ENCODE measurements around the gene KHDRBS2. TPM values are rescaled to one million over a fixed set of nuclear protein-coding genes. Genes with fewer than 3 reads are reported as not detected.

The KHDRBS2 gene
- total and polyA plus RNA-seq, 2 of the 4 experiments (the other 2 are of a cell fraction): not detected

DNA sequence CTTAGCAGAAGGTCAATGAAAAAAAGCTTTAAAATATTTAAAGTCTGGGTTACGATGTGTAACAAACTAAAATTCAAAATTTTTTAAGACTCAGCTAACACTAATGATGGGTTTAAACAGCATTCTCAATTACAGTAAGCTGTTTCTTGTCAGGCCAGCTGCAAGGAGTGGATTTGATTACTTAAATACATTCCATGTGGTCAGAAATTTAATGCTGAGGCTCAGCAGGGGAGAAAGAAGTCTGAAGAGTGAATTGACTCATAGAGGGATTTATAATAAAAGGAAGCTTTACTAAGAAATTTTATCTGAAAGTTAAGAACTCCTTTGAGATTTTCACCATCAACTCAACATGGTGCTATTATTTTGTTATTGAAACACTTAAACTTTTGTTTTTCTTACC lies 398.6 kb downstream of the KHDRBS2 start:
- Histone ChIP-seq H2AK9ac (replicated peaks; ENCODE audit: low read depth, low read length, poor library complexity) (no peak overlapping the region), H4K5ac (ENCODE audit: low read depth, low read length) (no peak overlapping the region), H3K9me1 (ENCODE audit: insufficient read depth, low read length) (no peaks in the 10 kb centered on the region), H3K4me2 (ENCODE audit: low read depth, low read length) (no peak overlapping the region), H4K8ac (ENCODE audit: low read depth in 2 of 2, low read length in 2 of 2) (no peak overlapping the region), H2AFZ (replicated peaks; ENCODE audit: low read length, poor library complexity) (no peak overlapping the region), H3K4me3 (ENCODE audit: insufficient read depth, low read depth, low read length) (no peak overlapping the region), H3K4me1 (ENCODE audit: control insufficient read depth, insufficient read depth, low read length) (no peaks in the 10 kb centered on the region), H4K91ac (ENCODE audit: insufficient read depth, low read depth, low read length) (no peak overlapping the region), H3K23ac (ENCODE audit: low read depth, low read length) (no peak overlapping the region), H3K56ac (ENCODE audit: extremely low read depth, insufficient read depth, low read length) (no peak overlapping the region), H3K36me3 (ENCODE audit: control insufficient read depth, insufficient read depth, low read length) (no peaks in the 10 kb centered on the region), H2BK20ac (ENCODE audit: low read depth, low read length) (no peak overlapping the region), H3K27me3 (ENCODE audit: control insufficient read depth, insufficient read depth, low read length) (no peaks in the 10 kb centered on the region), H2BK120ac (ENCODE audit: low read depth, low read length) (no peak overlapping the region), H3K9ac (ENCODE audit: low read depth, low read length) (no peak overlapping the region), H2BK5ac (ENCODE audit: low read depth, low read length, poor library complexity, severe bottlenecking) (no peak overlapping the region), H3K9me3 (ENCODE audit: control insufficient read depth, insufficient read depth, low read length) (0 out of 2 replicates have a peak, but pooled peaks cover 4% of the 10 kb centered on the region), H2BK15ac (ENCODE audit: low read depth, low read length) (no peak overlapping the region), H3K79me1 (ENCODE audit: low read depth in 1 of 2, low read length in 2 of 2) (no peaks in the 10 kb centered on the region), H3K4ac (ENCODE audit: low read depth, low read length) (no peak overlapping the region), H3K27ac (ENCODE audit: insufficient read depth, low read length) (no peak overlapping the region), H4K20me1 (ENCODE audit: insufficient read depth, low read length) (no peaks in the 10 kb centered on the region), H3K18ac (ENCODE audit: low read depth, low read length) (no peak overlapping the region), H3K14ac (replicated peaks; ENCODE audit: low read depth, low read length) (no peak overlapping the region), H2AK5ac (ENCODE audit: low read depth, low read length) (no peak overlapping the region)
- ATAC-seq (ENCODE audit: low read depth) (no peak), DNase-seq (no peak)
- ChIA-PET CTCF (no interaction called here), POLR2A (ENCODE audit: unreplicated experiment) (no interaction called here)
- TF ChIP-seq, protein P1, sequence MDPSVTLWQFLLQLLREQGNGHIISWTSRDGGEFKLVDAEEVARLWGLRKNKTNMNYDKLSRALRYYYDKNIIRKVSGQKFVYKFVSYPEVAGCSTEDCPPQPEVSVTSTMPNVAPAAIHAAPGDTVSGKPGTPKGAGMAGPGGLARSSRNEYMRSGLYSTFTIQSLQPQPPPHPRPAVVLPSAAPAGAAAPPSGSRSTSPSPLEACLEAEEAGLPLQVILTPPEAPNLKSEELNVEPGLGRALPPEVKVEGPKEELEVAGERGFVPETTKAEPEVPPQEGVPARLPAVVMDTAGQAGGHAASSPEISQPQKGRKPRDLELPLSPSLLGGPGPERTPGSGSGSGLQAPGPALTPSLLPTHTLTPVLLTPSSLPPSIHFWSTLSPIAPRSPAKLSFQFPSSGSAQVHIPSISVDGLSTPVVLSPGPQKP (IDR thresholded peaks at IDR 0.05; ENCODE audit: borderline replicate concordance, low read depth, low read length): no peak
- TF ChIP-seq SMC3 (IDR thresholded peaks at IDR 0.05; ENCODE audit: low read depth, low read length) (no peak), NFE2L2 (IDR thresholded peaks at IDR 0.05; ENCODE audit: low read depth, low read length) (no peak), RCOR1 (IDR thresholded peaks at IDR 0.05; ENCODE audit: insufficient replicate concordance, low read length) (no peak), RAD21 (IDR thresholded peaks at IDR 0.05; ENCODE audit: low read length) (no peak), MXI1 (IDR thresholded peaks at IDR 0.05; ENCODE audit: borderline replicate concordance, low read depth, low read length) (no peak), BHLHE40 (IDR thresholded peaks at IDR 0.05; ENCODE audit: low read depth, low read length) (no peak), MAFK (IDR thresholded peaks at IDR 0.05; ENCODE audit: low read depth, low read length) (no peak)
- TF ChIP-seq, protein P2, sequence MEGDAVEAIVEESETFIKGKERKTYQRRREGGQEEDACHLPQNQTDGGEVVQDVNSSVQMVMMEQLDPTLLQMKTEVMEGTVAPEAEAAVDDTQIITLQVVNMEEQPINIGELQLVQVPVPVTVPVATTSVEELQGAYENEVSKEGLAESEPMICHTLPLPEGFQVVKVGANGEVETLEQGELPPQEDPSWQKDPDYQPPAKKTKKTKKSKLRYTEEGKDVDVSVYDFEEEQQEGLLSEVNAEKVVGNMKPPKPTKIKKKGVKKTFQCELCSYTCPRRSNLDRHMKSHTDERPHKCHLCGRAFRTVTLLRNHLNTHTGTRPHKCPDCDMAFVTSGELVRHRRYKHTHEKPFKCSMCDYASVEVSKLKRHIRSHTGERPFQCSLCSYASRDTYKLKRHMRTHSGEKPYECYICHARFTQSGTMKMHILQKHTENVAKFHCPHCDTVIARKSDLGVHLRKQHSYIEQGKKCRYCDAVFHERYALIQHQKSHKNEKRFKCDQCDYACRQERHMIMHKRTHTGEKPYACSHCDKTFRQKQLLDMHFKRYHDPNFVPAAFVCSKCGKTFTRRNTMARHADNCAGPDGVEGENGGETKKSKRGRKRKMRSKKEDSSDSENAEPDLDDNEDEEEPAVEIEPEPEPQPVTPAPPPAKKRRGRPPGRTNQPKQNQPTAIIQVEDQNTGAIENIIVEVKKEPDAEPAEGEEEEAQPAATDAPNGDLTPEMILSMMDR (conservative IDR thresholded peaks at IDR 0.05; ENCODE audit: low read depth, low read length): no peak
- TF ChIP-seq, protein P3, sequence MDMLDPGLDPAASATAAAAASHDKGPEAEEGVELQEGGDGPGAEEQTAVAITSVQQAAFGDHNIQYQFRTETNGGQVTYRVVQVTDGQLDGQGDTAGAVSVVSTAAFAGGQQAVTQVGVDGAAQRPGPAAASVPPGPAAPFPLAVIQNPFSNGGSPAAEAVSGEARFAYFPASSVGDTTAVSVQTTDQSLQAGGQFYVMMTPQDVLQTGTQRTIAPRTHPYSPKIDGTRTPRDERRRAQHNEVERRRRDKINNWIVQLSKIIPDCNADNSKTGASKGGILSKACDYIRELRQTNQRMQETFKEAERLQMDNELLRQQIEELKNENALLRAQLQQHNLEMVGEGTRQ (IDR thresholded peaks at IDR 0.05; ENCODE audit: low read depth, low read length): no peak
- dilution Hi-C loops (cut with HindIII; ENCODE audit: low sequenced_read_pairs, unreplicated experiment) (no loop called here), in situ Hi-C loops (cut with MboI; ENCODE audit: low sequenced_read_pairs) (no loop called here), intact Hi-C loops (cut with micrococcal nuclease) (no loop called here)
- WGBS, 2 experiments (ENCODE audit: extremely low coverage in 2 of 2, insufficient read length in 1 of 2): no CpG with 5 or more reads among the region's 1 CpG
- BruUV-seq (replicated peaks): no TSS peak

Measured in IMR-90 (cell line).